ENCODE data around the gene CCSER1. TPM values are rescaled to one million over a fixed set of nuclear protein-coding genes. Genes with fewer than 3 reads are reported as not detected.
"Not testable (repeated sequence)": the region's sequence is repeated elsewhere in the genome, so short reads cannot be mapped to it uniquely, and the experiment has no call there.

The CCSER1 gene
- total RNA-seq, 1 experiment from 2014 or later: 4.1 TPM

GRCh38 chr4:91366554-91366953 lies 1239.4 kb downstream of the CCSER1 start:
- no peaks in the 10 kb centered on the region for H3K4me1 ChIP-seq
- H3K9me3 ChIP-seq: no peaks in the 10 kb centered on the region
- CTCF ChIA-PET: no interaction called here
- DNase-seq: no peak
- Mint-ChIP-seq H3K27ac (ENCODE audit: unreplicated experiment) (no peak overlapping the region), H3K9me3 (ENCODE audit: unreplicated experiment) (no peaks in the 10 kb centered on the region), H3K27me3 (ENCODE audit: insufficient read depth, unreplicated experiment) (no peaks in the 10 kb centered on the region), H3K4me3 (ENCODE audit: unreplicated experiment) (no peak overlapping the region), H3K4me1 (ENCODE audit: low read depth, unreplicated experiment) (no peaks in the 10 kb centered on the region), H3K36me3 (ENCODE audit: insufficient read depth, unreplicated experiment) (no peaks in the 10 kb centered on the region)
- H3K36me3 ChIP-seq (ENCODE audit: control insufficient read depth, insufficient read depth, low read length): no peaks in the 10 kb centered on the region
- H3K4me3 ChIP-seq (ENCODE audit: low read depth, low read length): no peak overlapping the region
- intact Hi-C loops (cut with micrococcal nuclease; ENCODE audit: unreplicated experiment): no loop called here
- no TSS peak for BruUV-seq (replicated peaks)
- POLR2A ChIA-PET: no interaction called here
- no peaks in the 10 kb centered on the region for H3K27me3 ChIP-seq (replicated peaks; ENCODE audit: control insufficient read depth, insufficient read depth, low read length)
- no peak for TF ChIP-seq CTCF (IDR thresholded peaks at IDR 0.05; ENCODE audit: insufficient read depth in 1 of 2, low read depth in 1 of 2, low read length in 1 of 2, severe bottlenecking in 1 of 2, unreplicated experiment in 1 of 2)

GRCh38 chr4:91369116-91369515 lies 1241.9 kb downstream of the CCSER1 start:
- ChIA-PET CTCF (no interaction called here), POLR2A (no interaction called here)
- TF ChIP-seq CTCF (IDR thresholded peaks at IDR 0.05; ENCODE audit: insufficient read depth in 1 of 2, low read depth in 1 of 2, low read length in 1 of 2, severe bottlenecking in 1 of 2, unreplicated experiment in 1 of 2): no peak
- no peaks in the 10 kb centered on the region for H3K9me3 ChIP-seq
- no TSS peak for BruUV-seq (replicated peaks)
- H3K27ac Mint-ChIP-seq (ENCODE audit: unreplicated experiment): no peak overlapping the region
- no peaks in the 10 kb centered on the region for H3K36me3 ChIP-seq (ENCODE audit: control insufficient read depth, insufficient read depth, low read length)
- no peaks in the 10 kb centered on the region for H3K27me3 ChIP-seq (replicated peaks; ENCODE audit: control insufficient read depth, insufficient read depth, low read length)
- no peaks in the 10 kb centered on the region for H3K9me3 Mint-ChIP-seq (ENCODE audit: unreplicated experiment)
- no peaks in the 10 kb centered on the region for H3K4me1 ChIP-seq
- no peaks in the 10 kb centered on the region for H3K4me1 Mint-ChIP-seq (ENCODE audit: low read depth, unreplicated experiment)
- intact Hi-C loops (cut with micrococcal nuclease; ENCODE audit: unreplicated experiment): no loop called here
- no peak overlapping the region for H3K4me3 ChIP-seq (ENCODE audit: low read depth, low read length)
- no peaks in the 10 kb centered on the region for H3K27me3 Mint-ChIP-seq (ENCODE audit: insufficient read depth, unreplicated experiment)
- H3K36me3 Mint-ChIP-seq (ENCODE audit: insufficient read depth, unreplicated experiment): no peaks in the 10 kb centered on the region
- DNase-seq: no peak
- H3K4me3 Mint-ChIP-seq (ENCODE audit: unreplicated experiment): no peak overlapping the region

- H3K4me1 ChIP-seq: no peaks in the 10 kb centered on the region
- no peak overlapping the region for H3K4me3 ChIP-seq (ENCODE audit: low read depth, low read length)
- Mint-ChIP-seq H3K9me3 (ENCODE audit: unreplicated experiment) (no peaks in the 10 kb centered on the region), H3K27ac (ENCODE audit: unreplicated experiment) (no peak overlapping the region), H3K36me3 (ENCODE audit: insufficient read depth, unreplicated experiment) (no peaks in the 10 kb centered on the region), H3K27me3 (ENCODE audit: insufficient read depth, unreplicated experiment) (no peaks in the 10 kb centered on the region), H3K4me3 (ENCODE audit: unreplicated experiment) (no peak overlapping the region), H3K4me1 (ENCODE audit: low read depth, unreplicated experiment) (no peaks in the 10 kb centered on the region)
- no peaks in the 10 kb centered on the region for H3K9me3 ChIP-seq
- ChIA-PET CTCF (no interaction called here), POLR2A (no interaction called here)
- H3K27me3 ChIP-seq (replicated peaks; ENCODE audit: control insufficient read depth, insufficient read depth, low read length): no peaks in the 10 kb centered on the region
- H3K36me3 ChIP-seq (ENCODE audit: control insufficient read depth, insufficient read depth, low read length): no peaks in the 10 kb centered on the region
- no peak for TF ChIP-seq CTCF (IDR thresholded peaks at IDR 0.05; ENCODE audit: insufficient read depth in 1 of 2, low read depth in 1 of 2, low read length in 1 of 2, severe bottlenecking in 1 of 2, unreplicated experiment in 1 of 2)
- BruUV-seq (replicated peaks): no TSS peak
- intact Hi-C loops (cut with micrococcal nuclease; ENCODE audit: unreplicated experiment): no loop called here
- no peak for DNase-seq
Observed at GRCh38 chr4:91373546-91373945, 1246.4 kb downstream of the CCSER1 start.

- H3K27me3 ChIP-seq (replicated peaks; ENCODE audit: control insufficient read depth, insufficient read depth, low read length); H3K4me1 Mint-ChIP-seq (ENCODE audit: low read depth, unreplicated experiment); intact Hi-C loops (cut with micrococcal nuclease; ENCODE audit: unreplicated experiment); H3K36me3 Mint-ChIP-seq (ENCODE audit: insufficient read depth, unreplicated experiment); CTCF ChIA-PET; H3K27ac Mint-ChIP-seq (ENCODE audit: unreplicated experiment); DNase-seq; H3K9me3 ChIP-seq; H3K27me3 Mint-ChIP-seq (ENCODE audit: insufficient read depth, unreplicated experiment); POLR2A ChIA-PET; H3K36me3 ChIP-seq (ENCODE audit: control insufficient read depth, insufficient read depth, low read length); BruUV-seq (replicated peaks); H3K4me3 ChIP-seq (ENCODE audit: low read depth, low read length); H3K4me1 ChIP-seq; H3K4me3 Mint-ChIP-seq (ENCODE audit: unreplicated experiment): not testable (repeated sequence)
- peaks cover 13% of the 10 kb centered on the region for H3K9me3 Mint-ChIP-seq (ENCODE audit: unreplicated experiment)
Observed at GRCh38 chr4:91405431-91405830, 1278.2 kb downstream of the CCSER1 start.

All from Caco-2 (cell line).